Lower lobe of right lung (tissue), 2 donors: ENCODE data around the gene TANGO2. TPM values are rescaled to one million over a fixed set of nuclear protein-coding genes. Genes with fewer than 3 reads are reported as not detected.

Experiments
- ATAC-seq, 2 donors: fragments of 200-7000 bp; cut with Tn5 transposase; one replicate each; pipeline ENCODE4 v1.9.1; 2020 to 2022; ENCODE audit warnings: mild to moderate bottlenecking in 2 of 2, moderate library complexity in 2 of 2
- DNase-seq: peaks from one replicate; pipeline ENCODE4 v3.0.0-alpha.2; 2020
- H3K27ac ChIP-seq: fragments of 200-600 bp; one replicate; pipeline ENCODE4 v1.8.0; 2022
- H3K27me3 ChIP-seq: fragments of 200-600 bp; one replicate; pipeline ENCODE4 v1.8.0; 2022; ENCODE audit warnings: low read depth
- H3K36me3 ChIP-seq: fragments of 200-600 bp; one replicate; pipeline ENCODE4 v1.8.0; 2022; ENCODE audit warnings: mild to moderate bottlenecking
- H3K4me1 ChIP-seq: fragments of 200-600 bp; one replicate; pipeline ENCODE4 v1.8.0; 2022
- H3K4me3 ChIP-seq: fragments of 200-600 bp; one replicate; pipeline ENCODE4 v1.8.0; 2022; ENCODE audit warnings: mild to moderate bottlenecking
- H3K9me3 ChIP-seq: fragments of 200-600 bp; one replicate; pipeline ENCODE4 v1.8.0; 2022
- CTCF ChIP-seq: fragments of 200-600 bp; IDR thresholded peaks from one replicate; pipeline ENCODE4 v1.8.0; 2022; ENCODE audit warnings: antibody characterized with exemption, mild to moderate bottlenecking
- intact Hi-C: fragments of 100-400 bp; cut with DNase I; formaldehyde crosslinking; loops from one replicate; pipeline ENCODE4 v1.11.0; 2022
- total RNA-seq: library from RNA; stranded (reverse); fragmentation: NEBNext Ultra II Directional; extraction: Animal tissue kit (Norgen Biotek cat#: 25700); gene quantifications from one replicate; pipeline ENCODE4 v1.2.1, GENCODE V29; 2021
- donor health status: DM: no; HTN: yes; CAD: no; lungs with severe emphysema.

The TANGO2 gene
- total RNA-seq, 1 donor from 2014 or later = 45.1 TPM

GRCh38 chr22:20107471-20107901, 86.6 kb downstream of the TANGO2 start:
- intact Hi-C loops = no loop called here
- H3K4me3 ChIP-seq = no peak overlapping the region
- peak; percentile 22 for DNase-seq
- no peak for ATAC-seq
- no peaks in the 10 kb centered on the region for H3K9me3 ChIP-seq
- peaks cover 93% of the 10 kb centered on the region for H3K36me3 ChIP-seq
- no peaks in the 10 kb centered on the region for H3K27me3 ChIP-seq
- no peak overlapping the region for H3K27ac ChIP-seq
- no peaks in the 10 kb centered on the region for H3K4me1 ChIP-seq
- no peak for TF ChIP-seq CTCF

DNA sequence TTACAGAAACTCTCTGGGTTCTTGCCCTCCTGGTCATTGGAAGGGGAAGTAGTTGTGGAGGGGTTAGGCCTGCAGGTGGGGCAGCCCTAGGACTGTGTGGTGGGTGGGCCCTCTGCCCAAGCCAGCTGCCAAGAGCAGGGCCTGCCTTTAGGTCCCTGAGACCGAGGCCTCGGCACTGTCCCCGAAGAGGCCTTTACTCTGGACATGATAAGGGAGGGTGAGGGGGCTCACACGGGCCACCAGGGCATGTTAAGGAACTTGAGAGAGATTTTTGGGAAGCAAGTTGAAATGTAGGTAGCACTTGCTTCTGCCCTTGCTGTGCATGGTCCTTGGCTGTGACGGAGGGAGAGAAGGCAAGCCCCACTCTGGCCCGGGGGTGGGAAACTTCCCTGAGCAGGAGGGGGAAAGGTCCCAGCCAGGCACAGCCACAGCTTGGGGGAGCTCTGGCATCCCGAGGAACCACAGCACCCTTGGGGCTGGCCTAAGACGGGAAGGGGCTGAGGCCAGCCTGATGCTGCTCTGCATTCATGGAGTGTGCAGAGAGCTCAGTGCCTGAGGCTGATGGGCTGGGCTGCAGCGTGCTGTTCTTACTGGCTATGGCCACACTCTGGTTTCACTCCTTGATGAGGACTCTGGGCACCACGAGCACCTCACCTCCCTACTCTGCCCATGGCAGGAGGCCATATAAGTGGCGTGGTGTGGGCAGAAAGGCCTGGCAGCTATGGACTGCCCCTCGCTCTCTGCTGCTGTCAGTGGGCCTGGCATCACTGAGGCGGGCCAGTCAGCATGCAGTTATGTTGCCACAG, 87.2 kb downstream of the TANGO2 start:
- Histone ChIP-seq H3K36me3 (peaks cover 97% of the 10 kb centered on the region), H3K9me3 (no peaks in the 10 kb centered on the region), H3K27me3 (no peaks in the 10 kb centered on the region), H3K27ac (no peak overlapping the region), H3K4me3 (no peak overlapping the region), H3K4me1 (no peaks in the 10 kb centered on the region)
- ATAC-seq (no peak), DNase-seq (peak; percentile 38)
- TF ChIP-seq CTCF = no peak
- intact Hi-C loops = no loop called here

- no peak for TF ChIP-seq CTCF
- ATAC-seq (no peak), DNase-seq (no peak)
- Histone ChIP-seq H3K4me3 (no peak overlapping the region), H3K4me1 (no peaks in the 10 kb centered on the region), H3K27me3 (no peaks in the 10 kb centered on the region), H3K36me3 (peaks cover 97% of the 10 kb centered on the region), H3K27ac (no peak overlapping the region), H3K9me3 (no peaks in the 10 kb centered on the region)
- intact Hi-C loops = no loop called here
Measured at GRCh38 chr22:20108757-20109230, 87.9 kb downstream of the TANGO2 start.

DNA sequence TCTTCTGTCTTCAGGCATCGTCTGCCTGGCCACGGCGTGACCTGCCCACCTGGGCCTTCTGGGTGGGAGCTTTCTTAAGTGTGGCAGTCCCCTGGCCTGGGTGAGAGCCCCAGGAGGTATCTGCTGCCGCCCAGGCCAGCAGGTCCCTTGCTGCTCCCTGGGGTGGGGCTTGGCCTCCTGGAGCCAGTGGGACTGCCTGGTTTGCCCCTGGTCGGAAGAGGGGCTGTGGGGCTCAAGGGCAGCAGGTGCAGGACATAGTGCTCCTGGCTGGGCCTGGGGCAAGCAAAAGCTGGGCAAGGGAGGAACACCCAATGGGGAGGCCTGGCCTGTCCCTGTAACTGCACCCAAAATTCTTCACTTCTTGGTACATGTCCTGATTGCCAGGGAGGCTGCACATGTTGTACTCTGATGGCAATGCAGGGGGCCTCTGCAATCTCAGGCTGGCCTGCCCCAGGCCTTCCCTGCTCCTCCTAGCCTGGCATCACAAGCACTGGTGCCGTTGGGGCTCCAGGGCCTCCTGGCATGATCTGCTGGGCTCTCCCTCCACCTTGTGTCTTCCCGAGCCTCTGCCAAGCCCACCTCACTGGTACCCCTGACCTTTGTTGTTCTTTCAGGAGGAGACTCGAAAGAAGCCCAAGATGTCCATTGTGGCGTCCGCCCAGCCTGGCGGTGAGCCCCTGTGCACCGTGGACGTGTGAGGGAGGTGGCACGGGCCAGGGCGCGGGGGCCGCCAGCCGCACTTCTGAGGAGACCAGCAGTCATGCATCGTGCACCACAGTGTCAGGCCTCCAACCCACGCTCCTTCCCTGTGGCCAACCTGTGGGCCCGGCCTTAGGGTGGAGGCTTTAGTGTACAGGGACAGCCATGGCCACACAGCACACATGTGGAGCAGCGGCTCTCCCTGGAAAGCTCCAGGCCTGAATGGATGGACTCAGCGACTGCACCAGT, 88.8 kb downstream of the TANGO2 start:
- Histone ChIP-seq H3K27me3 (no peaks in the 10 kb centered on the region), H3K9me3 (no peaks in the 10 kb centered on the region), H3K4me3 (no peak overlapping the region), H3K36me3 (peaks cover 100% of the 10 kb centered on the region), H3K4me1 (no peaks in the 10 kb centered on the region), H3K27ac (no peak overlapping the region)
- peak; percentile 42 for DNase-seq
- intact Hi-C loops = no loop called here
- ATAC-seq = no peak
- TF ChIP-seq CTCF = no peak

GRCh38 chr22:20110359-20110985, 89.6 kb downstream of the TANGO2 start:
- TF ChIP-seq CTCF = no peak
- peaks cover under 1% of the 10 kb centered on the region for H3K4me1 ChIP-seq
- no peak overlapping the region for H3K27ac ChIP-seq
- H3K9me3 ChIP-seq = no peaks in the 10 kb centered on the region
- ATAC-seq (no peak), DNase-seq (no peak)
- no peaks in the 10 kb centered on the region for H3K27me3 ChIP-seq
- peaks cover 100% of the 10 kb centered on the region for H3K36me3 ChIP-seq
- no peak overlapping the region for H3K4me3 ChIP-seq
- intact Hi-C loops = no loop called here
